Measurements from ENCODE around the gene NR2F2.

DNA sequence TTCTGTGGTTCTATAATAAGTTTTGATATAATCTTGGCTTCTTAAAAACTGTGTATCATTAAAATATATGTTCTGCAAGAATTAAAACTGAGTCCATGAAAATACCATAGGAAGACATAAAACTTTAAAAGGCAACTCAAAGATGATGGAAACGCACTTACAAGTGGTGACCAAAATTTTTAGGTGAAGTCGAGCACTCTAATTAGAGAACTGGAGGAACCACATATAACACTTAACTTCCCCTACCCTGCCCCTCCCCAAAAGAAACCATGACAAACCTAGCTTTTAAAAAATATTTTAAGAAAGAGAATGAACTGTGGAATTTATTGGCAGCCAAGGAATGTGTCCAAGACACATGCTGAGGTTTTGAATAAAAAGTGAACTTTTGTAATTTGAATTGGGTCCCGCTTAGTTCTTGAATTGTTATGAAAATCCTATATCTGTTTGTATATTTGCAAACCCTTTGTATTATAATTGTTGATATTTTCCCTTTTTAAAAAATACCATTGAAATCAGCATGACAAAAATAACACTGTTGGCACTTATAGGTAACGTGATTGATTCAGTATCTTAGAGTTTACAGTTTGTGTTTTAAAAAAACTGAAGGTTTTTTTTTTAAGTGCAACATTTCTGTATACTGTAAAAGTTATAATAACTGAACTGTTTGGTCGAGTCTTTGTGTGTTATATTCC lies 7.7 kb downstream of the NR2F2 start:
- TF ChIP-seq POLR2AphosphoS5 (IDR thresholded peaks at IDR 0.05) (no peak), POLR2A (IDR thresholded peaks at IDR 0.05; ENCODE audit: low read depth) (no peak)

Measured in esophagus muscularis mucosa (tissue), 2 donors.